Keratinocyte (primary cell): Measurements from ENCODE around the gene RNH1. TPM values are rescaled to one million over a fixed set of nuclear protein-coding genes. Genes with fewer than 3 reads are reported as not detected.

ENCODE experiments used
- DNase-seq: peaks from one replicate; pipeline ENCODE4 v3.0.0-alpha.2; 2011; ENCODE audit warnings: low read depth, missing footprints, low spot score
- FAIRE-seq: peaks from 2 replicates; lab custom pipeline; 2011; peaks lifted over from hg19 to GRCh38; lab: Jason Lieb, UNC
- H2AFZ ChIP-seq: 2 replicates; pipeline ENCODE4 v1.6.0; 2012; ENCODE audit warnings: low read length, control low read depth, inconsistent platforms; ENCODE audit not compliant: control insufficient read depth
- H3K27ac ChIP-seq: 2 replicates; pipeline ENCODE4 v1.5.1; 2011; ENCODE audit warnings: low read length; ENCODE audit not compliant: control insufficient read depth, insufficient read depth
- H3K27me3 ChIP-seq: 3 replicates; pipeline ENCODE4 v1.6.0; 2011; ENCODE audit warnings: low read length; ENCODE audit not compliant: control insufficient read depth, insufficient read depth; ENCODE audit errors: extremely low read depth
- H3K36me3 ChIP-seq, 2 experiments: 2 replicates in 1 of 2; 3 replicates in 1 of 2; pipeline ENCODE4 v1.5.1; 2011; ENCODE audit warnings: low read length in 2 of 2, mild to moderate bottlenecking in 1 of 2; ENCODE audit not compliant: control insufficient read depth in 2 of 2, insufficient read depth in 2 of 2; ENCODE audit errors: extremely low read depth in 1 of 2
- H3K4me1 ChIP-seq: 3 replicates; pipeline ENCODE4 v1.5.1; 2011; ENCODE audit warnings: low read length; ENCODE audit not compliant: control insufficient read depth, insufficient read depth; ENCODE audit errors: extremely low read depth
- H3K4me2 ChIP-seq: 3 replicates; pipeline ENCODE4 v1.6.0; 2011; ENCODE audit warnings: low read depth, low read length; ENCODE audit not compliant: control insufficient read depth, insufficient read depth; ENCODE audit errors: extremely low read depth
- H3K4me3 ChIP-seq, 3 experiments: fragments of 200-600 bp in 1 of 3; sonication (generic) in 1 of 3; 2 replicates in 2 of 3; 3 replicates in 1 of 3; pipeline ENCODE4 v1.5.1; 2011 to 2016; ENCODE audit warnings: low read length in 3 of 3, mild to moderate bottlenecking in 3 of 3, control low read depth in 2 of 3, inconsistent platforms in 1 of 3, low read depth in 1 of 3, mixed read lengths in 1 of 3, mixed run types in 1 of 3, moderate library complexity in 1 of 3; ENCODE audit not compliant: control insufficient read depth in 2 of 3, insufficient read depth in 2 of 3; ENCODE audit errors: extremely low read depth in 1 of 3
- H3K79me2 ChIP-seq: 2 replicates; pipeline ENCODE4 v1.6.0; 2012; ENCODE audit warnings: low read length; ENCODE audit not compliant: control insufficient read depth, insufficient read depth
- H3K9ac ChIP-seq: 3 replicates; pipeline ENCODE4 v1.6.0; 2011; ENCODE audit warnings: low read length; ENCODE audit not compliant: control insufficient read depth, insufficient read depth; ENCODE audit errors: extremely low read depth
- H3K9me1 ChIP-seq: 3 replicates; pipeline ENCODE4 v1.6.0; 2011; ENCODE audit warnings: low read length; ENCODE audit not compliant: control insufficient read depth, insufficient read depth; ENCODE audit errors: extremely low read depth
- H3K9me3 ChIP-seq: 2 replicates; pipeline ENCODE4 v1.5.1; 2012; ENCODE audit warnings: low read depth, low read length; ENCODE audit not compliant: control insufficient read depth
- H4K20me1 ChIP-seq: 3 replicates; pipeline ENCODE4 v1.6.0; 2011; ENCODE audit warnings: low read length; ENCODE audit not compliant: control insufficient read depth, insufficient read depth; ENCODE audit errors: extremely low read depth
- CTCF ChIP-seq, 3 experiments: IDR thresholded peaks in 1 of 3; conservative IDR thresholded peaks in 1 of 3; optimal IDR thresholded peaks in 1 of 3; 2 replicates in 2 of 3; 3 replicates in 1 of 3; pipeline versions ENCODE3 to v1.5.1; 2011; ENCODE audit warnings: low read length in 3 of 3, mild to moderate bottlenecking in 3 of 3, moderate library complexity in 2 of 3, control low read depth in 1 of 3, inconsistent platforms in 1 of 3; ENCODE audit not compliant: insufficient read depth in 2 of 3; ENCODE audit errors: extremely low read depth in 1 of 3
- EZH2 ChIP-seq: IDR thresholded peaks from one replicate; pipeline ENCODE4 v1.6.1; 2012; ENCODE audit warnings: inconsistent platforms, mild to moderate bottlenecking, low read length, moderate library complexity
- dilution Hi-C: fragments of 300-500 bp; cut with MboI; formaldehyde crosslinking; loops from one replicate; pipeline ENCODE4 v1.7.0; 2020; ENCODE audit warnings: low sequenced_read_pairs; ENCODE audit not compliant: extremely low pct_ligation_motif_present
- polyA plus RNA-seq, 5 experiments: library from polyadenylated mRNA; depleted of rRNA in 3 of 5; stranded (reverse) in 3 of 5; stranded (forward) in 1 of 5; unstranded in 1 of 5; fragments of >200 nt; gene quantifications; 1 replicate in 1 of 5; 2 replicates in 3 of 5; 3 replicates in 1 of 5; pipeline versions ENCODE4 v1.2.1 to v1.2.3, GENCODE V29; 2011 to 2012; ENCODE audit warnings: missing spikeins in 2 of 5, low read depth in 1 of 5, low replicate concordance in 1 of 5

Gene RNH1
- polyA plus RNA-seq, 1 donor (not counting 4 experiments of a cell fraction or from before 2014, with no cell fraction given) = 92.0 TPM

- Histone ChIP-seq H3K79me2 (peaks cover 72% of the 10 kb centered on the region), H3K9me1 (no peaks in the 10 kb centered on the region), H2AFZ (no peak overlapping the region), H3K4me1 (peaks cover 27% of the 10 kb centered on the region), H3K9ac (no peak overlapping the region), H3K4me3 (no peak overlapping the region), H4K20me1 (no peaks in the 10 kb centered on the region), H3K27me3 (no peaks in the 10 kb centered on the region), H3K27ac (no peak overlapping the region), H3K4me2 (no peak overlapping the region), H3K36me3 (peaks cover 18 to 33% of the 10 kb centered on the region in 2 experiments), H3K9me3 (no peaks in the 10 kb centered on the region)
- no peak for DNase-seq
- TF ChIP-seq CTCF (optimal IDR thresholded peaks at IDR 0.05 in 1 of 3, IDR thresholded peaks at IDR 0.05 in 1 of 3, conservative IDR thresholded peaks at IDR 0.05 in 1 of 3; ENCODE audit: extremely low read depth in 1 of 3, insufficient read depth in 2 of 3, low read length in 3 of 3) (no peak), EZH2 (no peak)
- dilution Hi-C loops = no loop called here
- no peak for FAIRE-seq
Observed at GRCh38 chr11:457111-457760, 49.8 kb downstream of the RNH1 start.

GRCh38 chr11:456533-456932 is 50.5 kb downstream of the RNH1 start:
- FAIRE-seq = no peak
- DNase-seq = no peak
- no peaks in the 10 kb centered on the region for H3K9me1 ChIP-seq
- H3K4me2 ChIP-seq = no peak overlapping the region
- dilution Hi-C loops = no loop called here
- TF ChIP-seq EZH2 (no peak), CTCF (optimal IDR thresholded peaks at IDR 0.05 in 1 of 3, IDR thresholded peaks at IDR 0.05 in 1 of 3, conservative IDR thresholded peaks at IDR 0.05 in 1 of 3; ENCODE audit: extremely low read depth in 1 of 3, insufficient read depth in 2 of 3, low read length in 3 of 3) (no peak)
- no peak overlapping the region for H2AFZ ChIP-seq
- H3K36me3 ChIP-seq = peaks cover 18 to 37% of the 10 kb centered on the region in 2 experiments
- no peak overlapping the region for H3K9ac ChIP-seq
- no peaks in the 10 kb centered on the region for H3K27me3 ChIP-seq
- no peaks in the 10 kb centered on the region for H4K20me1 ChIP-seq
- no peak overlapping the region for H3K27ac ChIP-seq
- no peak overlapping the region for H3K4me3 ChIP-seq
- H3K9me3 ChIP-seq = no peaks in the 10 kb centered on the region
- peaks cover 72% of the 10 kb centered on the region for H3K79me2 ChIP-seq
- H3K4me1 ChIP-seq = peaks cover 25% of the 10 kb centered on the region
